ENCODE results near the gene ANGPT4.

Gene ANGPT4

GRCh38 chr20:916125-916799 lies at the start of gene ANGPT4:
TSS of gene ANGPT4 (minus strand) at chr20:916334. CDS start at chr20:916214, 120 bp downstream.
- no peak within 1 kb of the TSS for H3K27ac ChIP-seq

GRCh38 chr20:963795-964194 lies 47.7 kb upstream of the ANGPT4 start:
- no peak overlapping the region for H3K27ac ChIP-seq
- CTCF ChIA-PET: no interaction called here
- POLR2A ChIA-PET (ENCODE audit: low non-redundant PET): no interaction called here
- TF ChIP-seq, protein P1, sequence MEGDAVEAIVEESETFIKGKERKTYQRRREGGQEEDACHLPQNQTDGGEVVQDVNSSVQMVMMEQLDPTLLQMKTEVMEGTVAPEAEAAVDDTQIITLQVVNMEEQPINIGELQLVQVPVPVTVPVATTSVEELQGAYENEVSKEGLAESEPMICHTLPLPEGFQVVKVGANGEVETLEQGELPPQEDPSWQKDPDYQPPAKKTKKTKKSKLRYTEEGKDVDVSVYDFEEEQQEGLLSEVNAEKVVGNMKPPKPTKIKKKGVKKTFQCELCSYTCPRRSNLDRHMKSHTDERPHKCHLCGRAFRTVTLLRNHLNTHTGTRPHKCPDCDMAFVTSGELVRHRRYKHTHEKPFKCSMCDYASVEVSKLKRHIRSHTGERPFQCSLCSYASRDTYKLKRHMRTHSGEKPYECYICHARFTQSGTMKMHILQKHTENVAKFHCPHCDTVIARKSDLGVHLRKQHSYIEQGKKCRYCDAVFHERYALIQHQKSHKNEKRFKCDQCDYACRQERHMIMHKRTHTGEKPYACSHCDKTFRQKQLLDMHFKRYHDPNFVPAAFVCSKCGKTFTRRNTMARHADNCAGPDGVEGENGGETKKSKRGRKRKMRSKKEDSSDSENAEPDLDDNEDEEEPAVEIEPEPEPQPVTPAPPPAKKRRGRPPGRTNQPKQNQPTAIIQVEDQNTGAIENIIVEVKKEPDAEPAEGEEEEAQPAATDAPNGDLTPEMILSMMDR (conservative IDR thresholded peaks at IDR 0.05; ENCODE audit: low read depth): no peak
- DNase-seq (ENCODE audit: low spot score): no peak

More at GRCh38 chr20:916125-916799, at the start of gene ANGPT4:
- DNase-seq (ENCODE audit: low spot score): no peak
- CTCF ChIA-PET: interaction anchor here (0.6 kb wide), 1 partner anchor 198 kb away, joined by 4 read pairs; no protein-coding TSS in a partner anchor
- TF ChIP-seq, protein P1 (conservative IDR thresholded peaks at IDR 0.05; ENCODE audit: low read depth): no peak
- POLR2A ChIA-PET (ENCODE audit: low non-redundant PET): no interaction called here

GRCh38 chr20:962683-963082 lies 46.5 kb upstream of the ANGPT4 start:
- CTCF ChIA-PET: interaction anchor here (0.6 kb wide), 1 partner anchor 139 kb away, joined by 3 read pairs; no protein-coding TSS in a partner anchor
- POLR2A ChIA-PET (ENCODE audit: low non-redundant PET): no interaction called here
- TF ChIP-seq, protein P1 (conservative IDR thresholded peaks at IDR 0.05; ENCODE audit: low read depth): no peak
- no peak overlapping the region for H3K27ac ChIP-seq
- DNase-seq (ENCODE audit: low spot score): no peak

DNA sequence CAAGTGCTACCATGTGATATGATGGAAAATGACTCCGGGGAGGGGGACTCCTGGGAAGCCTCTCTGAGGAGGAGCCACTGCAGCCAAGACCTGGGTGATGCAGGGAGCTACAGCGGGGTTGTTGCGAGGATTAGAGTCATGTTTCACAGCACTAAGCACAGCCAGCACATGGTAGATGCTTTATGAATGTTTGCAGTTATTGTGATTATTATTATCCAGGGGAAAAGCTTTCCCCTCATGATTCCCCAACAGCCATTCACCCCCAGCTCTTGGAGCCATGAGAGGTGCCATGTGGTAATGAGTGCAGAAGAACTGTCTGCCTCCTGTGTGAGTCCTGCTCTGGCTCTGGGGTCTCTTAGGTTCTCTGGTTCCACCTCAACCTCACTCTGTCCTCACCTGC lies 46.1 kb upstream of the ANGPT4 start:
- no peak for DNase-seq (ENCODE audit: low spot score)
- POLR2A ChIA-PET (ENCODE audit: low non-redundant PET): no interaction called here
- TF ChIP-seq, protein P1 (conservative IDR thresholded peaks at IDR 0.05; ENCODE audit: low read depth): no peak
- H3K27ac ChIP-seq: no peak overlapping the region
- CTCF ChIA-PET: interaction anchor here (0.6 kb wide), 1 partner anchor 140 kb away, joined by 3 read pairs; no protein-coding TSS in a partner anchor

DNA sequence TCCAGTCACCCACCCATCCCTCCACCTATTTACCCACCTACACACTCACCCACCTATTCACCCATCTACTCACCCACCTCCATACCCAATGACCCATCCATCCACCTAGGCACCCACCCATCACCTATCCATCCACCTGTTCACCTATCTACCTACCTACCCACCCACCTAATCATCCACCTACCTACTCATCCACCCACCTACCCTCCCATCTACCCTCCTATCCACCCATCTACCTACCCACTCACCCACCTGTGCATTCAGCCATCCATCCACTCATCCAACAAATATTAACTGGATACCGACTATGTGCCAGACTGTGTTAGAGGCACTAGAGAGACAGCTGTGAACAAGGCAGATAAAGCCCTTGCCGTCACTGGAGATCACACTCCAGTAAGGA lies 45.6 kb upstream of the ANGPT4 start:
- CTCF ChIA-PET: no interaction called here
- POLR2A ChIA-PET (ENCODE audit: low non-redundant PET): no interaction called here
- no peak for DNase-seq (ENCODE audit: low spot score)
- H3K27ac ChIP-seq: no peak overlapping the region
- TF ChIP-seq, protein P1 (conservative IDR thresholded peaks at IDR 0.05; ENCODE audit: low read depth): no peak

- CTCF ChIA-PET: interaction anchor here (0.6 kb wide), 1 partner anchor 74 kb away, joined by 3 read pairs; no protein-coding TSS in a partner anchor
- TF ChIP-seq, protein P1 (conservative IDR thresholded peaks at IDR 0.05; ENCODE audit: low read depth): no peak
- no peak overlapping the region for H3K27ac ChIP-seq
- DNase-seq (ENCODE audit: low spot score): no peak
- POLR2A ChIA-PET (ENCODE audit: low non-redundant PET): no interaction called here
Observed at GRCh38 chr20:959996-960615, 44.0 kb upstream of the ANGPT4 start.

Measured in RWPE1 (cell line).